Stimulated activated CD8-positive, alpha-beta memory T cell treated with anti-CD3 and anti-CD28 coated beads, Interleukin-7, amount 100 ng/mL, for 24 hours (primary cell): Measurements from ENCODE around the gene SLC23A1.
"Not testable (repeated sequence)": the region's sequence is repeated elsewhere in the genome, so short reads cannot be mapped to it uniquely, and the experiment has no call there.

Source experiments
- DNase-seq: peaks from one replicate; pipeline ENCODE4 v3.0.0-alpha.2; 2020; ENCODE audit warnings: low read depth

SLC23A1 gene

GRCh38 chr5:139383275-139383992 is at the start of gene SLC23A1:
TSS of gene SLC23A1 (minus strand) at chr5:139383297. CDS start at chr5:139383253, 44 bp downstream.
- DNase-seq, result no peak

GRCh38 chr5:139431706-139432105 is 48.6 kb upstream of the SLC23A1 start:
- no peak for DNase-seq

- DNase-seq, result no peak
These were observed 46.9 kb upstream of the SLC23A1 start for GRCh38 chr5:139430015-139430414.

GRCh38 chr5:139426203-139426885 is 43.2 kb upstream of the SLC23A1 start:
- no peak for DNase-seq

GRCh38 chr5:139425497-139425896 is 42.4 kb upstream of the SLC23A1 start:
- DNase-seq, result no peak

GRCh38 chr5:139422307-139422893 is 39.3 kb upstream of the SLC23A1 start:
- no peak for DNase-seq

GRCh38 chr5:139419226-139420192 is 36.4 kb upstream of the SLC23A1 start:
- DNase-seq, result no peak

- DNase-seq, result no peak
These were observed 35.7 kb upstream of the SLC23A1 start for GRCh38 chr5:139418793-139419192.

GRCh38 chr5:139417214-139417613 is 34.1 kb upstream of the SLC23A1 start:
- DNase-seq, result no peak

GRCh38 chr5:139416651-139417050 is 33.6 kb upstream of the SLC23A1 start:
- no peak for DNase-seq

GRCh38 chr5:139415869-139416268 is 32.8 kb upstream of the SLC23A1 start:
- DNase-seq, result no peak

- no peak for DNase-seq
These were observed 32.2 kb upstream of the SLC23A1 start for GRCh38 chr5:139415221-139415861.

- DNase-seq, result no peak
These were observed 31.6 kb upstream of the SLC23A1 start for GRCh38 chr5:139414581-139415130.

GRCh38 chr5:139413963-139414362 is 30.9 kb upstream of the SLC23A1 start:
- DNase-seq, result no peak

GRCh38 chr5:139413153-139413552 is 30.1 kb upstream of the SLC23A1 start:
- no peak for DNase-seq

GRCh38 chr5:139410993-139411828 is 28.1 kb upstream of the SLC23A1 start:
- DNase-seq, result no peak

- DNase-seq, result no peak
These were observed 27.3 kb upstream of the SLC23A1 start for GRCh38 chr5:139410121-139410992.

- DNase-seq, result not testable (repeated sequence)
These were observed 26.0 kb upstream of the SLC23A1 start for GRCh38 chr5:139409116-139409515.

- DNase-seq, result no peak
These were observed 25.1 kb upstream of the SLC23A1 start for GRCh38 chr5:139408191-139408590.
